ENCODE measurements around the gene GTSF1L.

Gene GTSF1L

GRCh38 chr20:43736588-43737158 is 9.9 kb upstream of the GTSF1L start:
- Histone ChIP-seq H3K27me3 (ENCODE audit: low read length) (no peaks in the 10 kb centered on the region), H3K4me3 (ENCODE audit: insufficient read depth, low read length, poor library complexity, severe bottlenecking) (no peak overlapping the region), H3K79me2 (ENCODE audit: insufficient read depth, low read length) (no peaks in the 10 kb centered on the region), H3K27ac (ENCODE audit: low read depth, low read length) (no peak overlapping the region), H3K9me3 (ENCODE audit: insufficient read depth, low read length) (no peaks in the 10 kb centered on the region), H3K9ac (ENCODE audit: low read length) (no peak overlapping the region), H3K9me2 (replicated peaks; ENCODE audit: insufficient read depth, low read length) (no peaks in the 10 kb centered on the region), H3F3A (ENCODE audit: insufficient read depth) (no peaks in the 10 kb centered on the region), H3K4me2 (ENCODE audit: low read depth, low read length, poor library complexity, severe bottlenecking) (no peak overlapping the region), H2AFZ (ENCODE audit: low read depth, low read length, severe bottlenecking) (no peak overlapping the region), H3K36me3 (ENCODE audit: low read length) (no peaks in the 10 kb centered on the region), H4K20me1 (ENCODE audit: low read depth, low read length) (no peaks in the 10 kb centered on the region)
- TF ChIP-seq EZH2phosphoT487 (conservative IDR thresholded peaks at IDR 0.05; ENCODE audit: low read length) (no peak), CTCF (IDR thresholded peaks at IDR 0.05; ENCODE audit: insufficient read depth, low read length, poor library complexity, severe bottlenecking) (no peak)

DNA sequence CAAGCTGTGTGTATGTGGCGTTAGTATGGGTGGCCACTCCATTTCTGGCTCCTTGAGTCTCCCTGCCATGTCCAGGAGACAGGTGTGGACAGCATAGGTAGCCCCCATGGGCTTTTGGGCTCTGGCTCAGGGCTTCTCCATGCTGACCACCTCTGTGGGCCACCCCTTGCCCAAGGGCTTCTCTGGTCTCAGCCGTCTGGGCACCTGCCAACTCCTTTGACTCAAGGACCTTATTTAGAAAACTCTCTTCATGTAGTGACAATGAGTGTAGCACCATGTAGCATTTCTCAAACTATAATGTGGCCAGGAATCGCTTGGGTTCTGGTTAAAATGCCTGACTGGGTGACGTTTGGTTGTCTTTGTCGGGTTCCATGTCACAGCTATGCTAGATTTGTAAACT is 5.1 kb upstream of the GTSF1L start:
- no peak overlapping the region for H3K4me2 ChIP-seq (ENCODE audit: low read depth, low read length, poor library complexity, severe bottlenecking)

DNA sequence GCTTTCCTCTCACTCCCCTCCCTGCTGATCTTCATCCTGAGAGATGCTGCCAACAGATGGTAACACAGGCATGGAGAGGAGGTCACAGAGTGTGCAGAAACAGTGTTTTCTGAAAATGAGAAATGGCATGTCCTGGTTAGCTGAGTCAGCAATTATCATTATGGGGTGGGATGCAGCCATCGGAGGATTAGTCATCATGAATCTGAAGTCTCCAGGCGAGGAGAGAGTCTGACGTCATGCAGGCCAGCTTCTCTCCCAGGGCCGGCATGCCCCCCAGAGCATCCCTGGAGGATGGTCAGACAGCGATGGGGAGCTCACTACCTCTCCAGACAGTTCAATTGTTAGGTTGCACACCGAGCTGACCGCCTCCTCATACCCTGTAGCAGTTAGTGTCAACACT is 4.7 kb upstream of the GTSF1L start:
- no peaks in the 10 kb centered on the region for H3K36me3 ChIP-seq (ENCODE audit: low read length)
- no peaks in the 10 kb centered on the region for H3K9me2 ChIP-seq (replicated peaks; ENCODE audit: insufficient read depth, low read length)

More for the DNA sequence above, 5.1 kb upstream of the GTSF1L start:
- Histone ChIP-seq H3K36me3 (ENCODE audit: low read length) (no peaks in the 10 kb centered on the region), H3K9ac (ENCODE audit: low read length) (no peak overlapping the region), H3K4me3 (ENCODE audit: insufficient read depth, low read length, poor library complexity, severe bottlenecking) (no peak overlapping the region), H3K27me3 (ENCODE audit: low read length) (no peaks in the 10 kb centered on the region), H3K9me2 (replicated peaks; ENCODE audit: insufficient read depth, low read length) (no peaks in the 10 kb centered on the region), H3K27ac (ENCODE audit: low read depth, low read length) (no peak overlapping the region), H3K9me3 (ENCODE audit: insufficient read depth, low read length) (no peaks in the 10 kb centered on the region), H3F3A (ENCODE audit: insufficient read depth) (no peaks in the 10 kb centered on the region), H2AFZ (ENCODE audit: low read depth, low read length, severe bottlenecking) (no peak overlapping the region), H3K79me2 (ENCODE audit: insufficient read depth, low read length) (no peaks in the 10 kb centered on the region), H4K20me1 (ENCODE audit: low read depth, low read length) (no peaks in the 10 kb centered on the region)
- TF ChIP-seq CTCF (IDR thresholded peaks at IDR 0.05; ENCODE audit: insufficient read depth, low read length, poor library complexity, severe bottlenecking) (no peak), EZH2phosphoT487 (conservative IDR thresholded peaks at IDR 0.05; ENCODE audit: low read length) (no peak)

More for the DNA sequence above, 4.7 kb upstream of the GTSF1L start:
- Histone ChIP-seq H3K4me3 (ENCODE audit: insufficient read depth, low read length, poor library complexity, severe bottlenecking) (no peak overlapping the region), H2AFZ (ENCODE audit: low read depth, low read length, severe bottlenecking) (no peak overlapping the region), H3K9me3 (ENCODE audit: insufficient read depth, low read length) (no peaks in the 10 kb centered on the region), H3K9ac (ENCODE audit: low read length) (no peak overlapping the region), H3K27me3 (ENCODE audit: low read length) (no peaks in the 10 kb centered on the region), H3K4me2 (ENCODE audit: low read depth, low read length, poor library complexity, severe bottlenecking) (no peak overlapping the region), H3K79me2 (ENCODE audit: insufficient read depth, low read length) (no peaks in the 10 kb centered on the region), H4K20me1 (ENCODE audit: low read depth, low read length) (no peaks in the 10 kb centered on the region), H3F3A (ENCODE audit: insufficient read depth) (no peaks in the 10 kb centered on the region), H3K27ac (ENCODE audit: low read depth, low read length) (no peak overlapping the region)
- TF ChIP-seq CTCF (IDR thresholded peaks at IDR 0.05; ENCODE audit: insufficient read depth, low read length, poor library complexity, severe bottlenecking), result no peak
- TF ChIP-seq EZH2phosphoT487 (conservative IDR thresholded peaks at IDR 0.05; ENCODE audit: low read length), result no peak
